SH-SY5Y (cell line): ENCODE measurements around the gene GALNT1.

Experiments
- GATA2 ChIP-seq: IDR thresholded peaks from 2 replicates; pipeline ENCODE4 v1.6.1; 2011; ENCODE audit warnings: mild to moderate bottlenecking, low read depth, low read length
- GATA3 ChIP-seq: IDR thresholded peaks from 2 replicates; pipeline ENCODE4 v1.6.1; 2011; ENCODE audit warnings: low read depth, mild to moderate bottlenecking, low read length, moderate library complexity

DNA sequence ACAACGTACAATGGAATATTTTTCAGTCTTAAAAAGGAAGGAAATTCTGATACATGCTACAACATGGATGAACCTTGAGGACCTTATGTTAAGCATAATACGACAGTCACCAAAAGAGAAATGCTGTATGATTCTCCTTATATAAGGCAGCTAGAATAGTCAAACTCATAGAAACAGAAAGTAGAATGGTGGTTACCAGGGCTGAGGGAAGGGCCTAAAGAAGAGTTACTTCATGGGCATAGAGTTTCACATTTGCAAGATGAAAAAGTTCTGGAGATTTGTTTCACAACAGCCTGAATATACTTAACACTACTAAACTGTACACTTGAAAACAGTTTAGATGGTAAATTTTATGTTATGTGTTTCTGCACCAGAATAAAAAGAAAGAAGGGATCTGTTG is 113.3 kb downstream of the GALNT1 start:
- TF ChIP-seq GATA2: no peak
- TF ChIP-seq GATA3: no peak
